ENCODE results near the gene AK4. TPM values are rescaled to one million over a fixed set of nuclear protein-coding genes. Genes with fewer than 3 reads are reported as not detected.

Gene AK4
- total RNA-seq, 1 donor from 2014 or later: 36.6 TPM

DNA sequence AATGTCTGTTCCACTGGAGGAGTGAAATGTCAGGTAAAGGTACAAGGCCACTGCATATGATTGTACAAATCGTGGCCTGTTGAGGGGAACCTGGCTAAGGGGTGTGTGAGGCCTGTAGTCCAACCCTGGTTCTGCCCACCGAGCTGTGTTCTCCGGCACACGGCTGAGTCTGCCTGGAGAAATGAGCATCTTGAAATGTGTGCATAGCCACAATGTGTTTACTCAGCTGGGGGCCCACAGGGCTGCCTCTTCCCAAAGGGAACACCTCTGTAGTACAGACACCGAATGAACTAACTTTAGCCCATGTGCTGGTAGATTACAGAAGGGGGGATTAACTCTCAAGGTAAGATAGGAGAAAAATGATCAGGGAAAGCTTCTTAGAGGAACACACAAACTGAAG, 30.2 kb downstream of the AK4 start:
- H3K4me3 ChIP-seq (ENCODE audit: low read depth, low read length): no peak overlapping the region
- no peak for DNase-seq (ENCODE audit: low read depth)
- TF ChIP-seq CTCF (conservative IDR thresholded peaks at IDR 0.05; ENCODE audit: low read depth, low read length): no peak

- no peak overlapping the region for H3K4me3 ChIP-seq (ENCODE audit: low read depth, low read length)
- no peak for DNase-seq (ENCODE audit: low read depth)
- TF ChIP-seq CTCF (conservative IDR thresholded peaks at IDR 0.05; ENCODE audit: low read depth, low read length): no peak
These were observed 31.1 kb downstream of the AK4 start for GRCh38 chr1:65179148-65179547.

GRCh38 chr1:65180977-65181376, 33.0 kb downstream of the AK4 start:
- TF ChIP-seq CTCF (conservative IDR thresholded peaks at IDR 0.05; ENCODE audit: low read depth, low read length): no peak
- DNase-seq (ENCODE audit: low read depth): no peak
- no peak overlapping the region for H3K4me3 ChIP-seq (ENCODE audit: low read depth, low read length)

DNA sequence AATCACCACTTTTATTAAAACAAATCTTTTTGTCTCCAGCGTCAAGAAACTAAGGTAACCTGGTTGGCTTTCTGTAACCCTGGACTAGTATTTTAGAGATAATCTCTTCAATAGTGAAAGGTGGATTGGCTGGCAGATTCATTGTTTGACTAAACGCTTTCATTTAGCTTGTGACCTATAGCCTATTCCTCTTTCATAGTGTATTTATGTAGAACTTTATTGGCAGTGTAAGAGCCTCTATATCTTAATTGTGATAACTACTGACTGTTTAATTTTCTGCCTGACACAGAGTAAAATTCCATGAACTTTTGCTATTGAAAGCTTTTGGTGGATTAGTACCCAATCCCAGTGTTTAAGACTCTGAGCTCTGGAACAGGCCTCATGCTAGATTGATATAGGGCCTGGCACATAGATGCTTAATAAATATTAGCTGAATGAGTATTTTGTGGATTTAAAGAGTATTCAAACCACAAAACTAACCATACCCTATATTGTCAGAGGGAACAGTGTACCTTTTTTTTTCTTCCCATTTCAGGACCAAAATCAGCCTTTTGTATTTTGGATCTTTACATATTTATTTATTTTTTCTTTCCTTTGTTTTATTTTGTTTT, 34.8 kb downstream of the AK4 start:
- no peak for TF ChIP-seq CTCF (conservative IDR thresholded peaks at IDR 0.05; ENCODE audit: low read depth, low read length)
- H3K4me3 ChIP-seq (ENCODE audit: low read depth, low read length): no peak overlapping the region
- no peak for DNase-seq (ENCODE audit: low read depth)

GRCh38 chr1:65189576-65190115, 41.6 kb downstream of the AK4 start:
- no peak overlapping the region for H3K4me3 ChIP-seq (ENCODE audit: low read depth, low read length)
- no peak for TF ChIP-seq CTCF (conservative IDR thresholded peaks at IDR 0.05; ENCODE audit: low read depth, low read length)
- no peak for DNase-seq (ENCODE audit: low read depth)

GRCh38 chr1:65190229-65190628, 42.2 kb downstream of the AK4 start:
- no peak overlapping the region for H3K4me3 ChIP-seq (ENCODE audit: low read depth, low read length)
- no peak for DNase-seq (ENCODE audit: low read depth)
- TF ChIP-seq CTCF (conservative IDR thresholded peaks at IDR 0.05; ENCODE audit: low read depth, low read length): no peak

DNA sequence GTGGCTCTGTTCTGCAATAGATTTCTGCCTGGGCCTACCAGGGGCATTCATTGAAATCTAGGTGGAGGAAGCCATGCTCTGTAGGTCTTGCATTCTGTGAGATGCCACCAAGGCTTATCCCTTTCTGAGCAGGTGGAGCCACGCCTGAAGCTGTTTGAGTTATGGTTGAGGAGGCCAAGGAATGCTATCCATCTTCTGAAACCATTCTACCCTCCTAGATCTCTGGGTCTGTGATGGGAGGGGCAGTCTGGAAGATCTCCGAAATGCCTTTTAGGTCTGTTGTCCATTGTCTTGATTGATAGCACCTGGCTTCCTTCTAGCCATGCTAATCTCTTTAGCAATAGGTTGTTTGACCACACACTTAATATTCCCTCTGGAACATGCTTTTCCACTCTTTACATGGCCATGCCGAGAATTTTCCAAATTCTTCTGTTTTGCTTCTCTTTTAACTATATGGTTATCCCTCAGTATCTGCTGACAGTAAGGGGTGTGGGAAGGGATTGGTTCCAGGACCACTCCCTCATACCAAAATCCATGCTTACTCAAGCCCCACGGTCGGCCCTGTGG, 45.2 kb downstream of the AK4 start:
- no peak for DNase-seq (ENCODE audit: low read depth)
- TF ChIP-seq CTCF (conservative IDR thresholded peaks at IDR 0.05; ENCODE audit: low read depth, low read length): no peak
- H3K4me3 ChIP-seq (ENCODE audit: low read depth, low read length): no peak overlapping the region
